ENCODE data around the gene TFF2. TPM values are rescaled to one million over a fixed set of nuclear protein-coding genes. Genes with fewer than 3 reads are reported as not detected.

TFF2 gene, protein sequence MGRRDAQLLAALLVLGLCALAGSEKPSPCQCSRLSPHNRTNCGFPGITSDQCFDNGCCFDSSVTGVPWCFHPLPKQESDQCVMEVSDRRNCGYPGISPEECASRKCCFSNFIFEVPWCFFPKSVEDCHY
- total RNA-seq: not detected in 2 replicates

DNA sequence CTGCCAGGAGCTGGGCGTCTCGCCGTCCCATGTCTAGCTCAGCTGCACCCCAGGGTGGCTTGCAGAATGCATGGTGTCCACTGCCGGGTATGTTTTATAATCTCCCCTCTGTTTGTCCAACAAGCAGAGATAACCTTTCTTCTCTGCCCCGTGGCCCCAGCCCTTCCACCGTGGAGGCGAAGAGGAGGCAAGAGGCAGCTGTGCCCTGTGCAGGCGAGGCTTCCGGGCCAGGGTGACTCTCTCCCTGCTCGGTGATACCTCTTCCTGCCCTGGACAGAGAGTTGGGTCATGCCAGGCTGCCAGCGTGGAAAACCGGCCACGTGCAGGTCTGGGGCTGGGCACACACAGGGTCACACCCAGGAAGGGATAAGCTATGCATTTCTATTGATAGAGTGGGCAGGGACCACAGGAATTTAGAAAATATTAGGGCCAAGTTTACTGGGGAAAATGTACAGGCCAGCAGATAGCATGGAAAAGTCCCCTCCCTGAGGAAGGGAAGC, at the start of gene TFF2:
TFF2 (minus strand) TSS at position 68 of the 500 bp plus-strand sequence; CDS start at position 31, 37 bp downstream.
- no peak within 1 kb of the TSS for H3K4me2 ChIP-seq (ENCODE audit: insufficient read depth, low read length)
- H3K36me3 ChIP-seq (ENCODE audit: insufficient read depth, low read length): no peaks in the 10 kb centered on the region
- H2AFZ ChIP-seq (ENCODE audit: low read length): no peak within 1 kb of the TSS
- no peaks in the 10 kb centered on the region for H3K79me2 ChIP-seq (ENCODE audit: insufficient read depth, low read length)
- no peaks in the 10 kb centered on the region for H3K4me1 ChIP-seq (ENCODE audit: insufficient read depth, low read length)
- H3K4me3 ChIP-seq (ENCODE audit: insufficient read depth, low read length): no peak within 1 kb of the TSS
- no peaks in the 10 kb centered on the region for H3K9me3 ChIP-seq (ENCODE audit: low read depth, low read length)
- TF ChIP-seq, protein P1, sequence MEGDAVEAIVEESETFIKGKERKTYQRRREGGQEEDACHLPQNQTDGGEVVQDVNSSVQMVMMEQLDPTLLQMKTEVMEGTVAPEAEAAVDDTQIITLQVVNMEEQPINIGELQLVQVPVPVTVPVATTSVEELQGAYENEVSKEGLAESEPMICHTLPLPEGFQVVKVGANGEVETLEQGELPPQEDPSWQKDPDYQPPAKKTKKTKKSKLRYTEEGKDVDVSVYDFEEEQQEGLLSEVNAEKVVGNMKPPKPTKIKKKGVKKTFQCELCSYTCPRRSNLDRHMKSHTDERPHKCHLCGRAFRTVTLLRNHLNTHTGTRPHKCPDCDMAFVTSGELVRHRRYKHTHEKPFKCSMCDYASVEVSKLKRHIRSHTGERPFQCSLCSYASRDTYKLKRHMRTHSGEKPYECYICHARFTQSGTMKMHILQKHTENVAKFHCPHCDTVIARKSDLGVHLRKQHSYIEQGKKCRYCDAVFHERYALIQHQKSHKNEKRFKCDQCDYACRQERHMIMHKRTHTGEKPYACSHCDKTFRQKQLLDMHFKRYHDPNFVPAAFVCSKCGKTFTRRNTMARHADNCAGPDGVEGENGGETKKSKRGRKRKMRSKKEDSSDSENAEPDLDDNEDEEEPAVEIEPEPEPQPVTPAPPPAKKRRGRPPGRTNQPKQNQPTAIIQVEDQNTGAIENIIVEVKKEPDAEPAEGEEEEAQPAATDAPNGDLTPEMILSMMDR (IDR thresholded peaks at IDR 0.05; ENCODE audit: extremely low read depth, low read depth, low read length): no peak
- H4K20me1 ChIP-seq (ENCODE audit: insufficient read depth, low read length): no peaks in the 10 kb centered on the region
- no peaks in the 10 kb centered on the region for H3K27me3 ChIP-seq (ENCODE audit: insufficient read depth, low read length)
- DNase-seq (ENCODE audit: insufficient read length, low spot score, missing footprints): no peak
- no peak within 1 kb of the TSS for H3K27ac ChIP-seq (ENCODE audit: low read depth, low read length)

DNA sequence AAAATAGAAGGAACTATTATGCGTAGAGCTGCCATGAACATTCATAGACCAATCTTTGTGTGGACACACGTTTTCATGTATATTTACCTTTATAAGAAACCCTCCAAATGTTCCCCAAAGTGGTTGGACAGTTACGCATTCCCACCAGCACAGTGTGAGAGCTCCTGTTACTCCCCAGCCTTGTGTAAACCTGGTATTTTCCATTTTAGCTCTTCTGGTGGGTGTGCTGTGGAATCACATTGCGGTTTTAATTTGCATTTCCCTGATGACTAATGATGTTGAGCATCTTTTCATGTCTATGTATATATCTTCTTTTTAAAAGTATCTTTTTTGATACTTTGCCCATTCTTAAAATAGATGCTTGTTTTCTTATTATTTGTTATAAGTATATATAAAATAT, 49.7 kb upstream of the TFF2 start:
- no peak overlapping the region for H3K27ac ChIP-seq (ENCODE audit: low read depth, low read length)
- no peaks in the 10 kb centered on the region for H3K9me3 ChIP-seq (ENCODE audit: low read depth, low read length)

DNA sequence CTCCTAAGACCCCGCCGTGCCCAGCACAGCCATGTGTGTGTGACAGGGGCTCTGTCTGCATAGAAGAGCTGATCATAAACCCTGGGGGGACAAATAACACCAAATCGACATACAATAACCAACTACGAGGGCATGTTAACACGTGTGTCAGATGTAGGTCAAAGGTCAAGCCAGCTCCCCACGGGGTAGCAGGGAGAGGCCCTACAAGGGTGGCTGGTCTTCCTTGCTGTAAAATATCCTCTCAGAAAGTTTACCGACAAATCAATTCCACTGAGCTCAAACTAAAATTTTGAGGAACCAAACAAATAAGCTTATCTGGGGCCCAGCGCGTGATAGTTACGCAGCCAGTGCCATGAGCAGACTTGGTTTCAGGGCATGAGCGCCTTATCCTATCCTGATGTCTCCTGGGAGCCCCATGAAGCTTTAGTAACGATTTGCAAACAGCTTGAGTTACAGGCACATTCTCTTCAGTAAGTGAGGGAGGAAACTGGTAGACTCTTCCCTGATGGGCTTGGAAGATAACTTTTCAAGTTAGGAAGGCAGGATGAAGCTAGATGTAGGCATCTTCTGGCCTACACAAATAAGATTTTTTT, 47.7 kb upstream of the TFF2 start:
- Histone ChIP-seq H3K4me2 (ENCODE audit: insufficient read depth, low read length) (no peak overlapping the region), H3K27me3 (ENCODE audit: insufficient read depth, low read length) (peaks cover 2% of the 10 kb centered on the region), H2AFZ (ENCODE audit: low read length) (no peak overlapping the region), H4K20me1 (ENCODE audit: insufficient read depth, low read length) (no peaks in the 10 kb centered on the region), H3K9me3 (ENCODE audit: low read depth, low read length) (no peaks in the 10 kb centered on the region), H3K4me1 (ENCODE audit: insufficient read depth, low read length) (no peaks in the 10 kb centered on the region), H3K36me3 (ENCODE audit: insufficient read depth, low read length) (no peaks in the 10 kb centered on the region), H3K27ac (ENCODE audit: low read depth, low read length) (no peak overlapping the region), H3K4me3 (ENCODE audit: insufficient read depth, low read length) (no peak overlapping the region), H3K79me2 (ENCODE audit: insufficient read depth, low read length) (no peaks in the 10 kb centered on the region)
- TF ChIP-seq, protein P1 (IDR thresholded peaks at IDR 0.05; ENCODE audit: extremely low read depth, low read depth, low read length): no peak
- no peak for DNase-seq (ENCODE audit: insufficient read length, low spot score, missing footprints)

More for the DNA sequence above, 49.7 kb upstream of the TFF2 start:
- Histone ChIP-seq H4K20me1 (ENCODE audit: insufficient read depth, low read length) (no peaks in the 10 kb centered on the region), H3K27me3 (ENCODE audit: insufficient read depth, low read length) (peaks cover 2% of the 10 kb centered on the region), H3K4me1 (ENCODE audit: insufficient read depth, low read length) (no peaks in the 10 kb centered on the region), H3K4me3 (ENCODE audit: insufficient read depth, low read length) (no peak overlapping the region), H3K79me2 (ENCODE audit: insufficient read depth, low read length) (no peaks in the 10 kb centered on the region), H3K36me3 (ENCODE audit: insufficient read depth, low read length) (no peaks in the 10 kb centered on the region), H2AFZ (ENCODE audit: low read length) (no peak overlapping the region), H3K4me2 (ENCODE audit: insufficient read depth, low read length) (no peak overlapping the region)
- TF ChIP-seq, protein P1 (IDR thresholded peaks at IDR 0.05; ENCODE audit: extremely low read depth, low read depth, low read length): no peak
- no peak for DNase-seq (ENCODE audit: insufficient read length, low spot score, missing footprints)

DNA sequence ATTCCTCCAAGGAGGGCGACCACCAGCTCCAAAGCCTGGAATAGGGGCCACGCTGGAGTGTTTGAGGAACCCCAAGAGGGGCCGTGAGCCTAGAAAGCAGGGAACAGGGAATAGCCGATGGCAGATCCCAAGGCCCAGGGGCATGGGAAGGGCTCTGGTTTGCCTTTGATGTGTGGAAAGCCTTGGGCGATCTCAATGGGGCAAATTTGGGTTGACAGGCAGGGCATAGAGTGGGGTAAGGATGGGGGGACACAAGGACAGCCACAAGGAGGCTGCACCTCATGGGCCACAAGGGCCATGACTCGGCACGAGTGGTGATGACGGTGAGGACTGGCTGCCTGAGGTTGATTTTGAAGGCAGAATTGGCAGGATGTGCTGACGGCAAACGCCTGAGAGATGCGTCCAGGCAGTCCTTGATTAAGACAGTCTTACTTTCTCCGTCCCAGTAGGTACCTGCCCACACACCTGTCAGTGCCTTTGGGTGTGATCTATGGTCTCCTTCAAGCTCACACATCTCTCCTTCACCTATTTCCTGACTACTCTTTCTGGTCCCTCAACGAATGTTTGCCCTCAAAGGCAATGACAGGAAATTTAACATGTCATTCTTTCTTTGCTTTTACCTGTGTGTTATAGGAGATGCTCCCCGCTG, 47.1 kb upstream of the TFF2 start:
- Histone ChIP-seq H3K4me1 (ENCODE audit: insufficient read depth, low read length) (no peaks in the 10 kb centered on the region), H3K79me2 (ENCODE audit: insufficient read depth, low read length) (no peaks in the 10 kb centered on the region), H3K4me2 (ENCODE audit: insufficient read depth, low read length) (no peak overlapping the region), H3K9me3 (ENCODE audit: low read depth, low read length) (no peaks in the 10 kb centered on the region), H3K36me3 (ENCODE audit: insufficient read depth, low read length) (no peaks in the 10 kb centered on the region), H3K27ac (ENCODE audit: low read depth, low read length) (no peak overlapping the region), H4K20me1 (ENCODE audit: insufficient read depth, low read length) (no peaks in the 10 kb centered on the region), H3K4me3 (ENCODE audit: insufficient read depth, low read length) (no peak overlapping the region), H2AFZ (ENCODE audit: low read length) (no peak overlapping the region), H3K27me3 (ENCODE audit: insufficient read depth, low read length) (peaks cover 2% of the 10 kb centered on the region)
- DNase-seq (ENCODE audit: insufficient read length, low spot score, missing footprints): no peak
- TF ChIP-seq, protein P1 (IDR thresholded peaks at IDR 0.05; ENCODE audit: extremely low read depth, low read depth, low read length): no peak
